Hepatocyte (in vitro differentiated cells): ENCODE measurements around the gene AIFM3.

Experiments used
- EZH2 ChIP-seq: fragments of 200-600 bp; sonication (generic); IDR thresholded peaks from 2 replicates; pipeline ENCODE4 v1.6.1; 2016; ENCODE audit warnings: antibody characterized with exemption, mild to moderate bottlenecking, borderline replicate concordance
- EZH2phosphoT487 ChIP-seq: fragments of 200-600 bp; sonication (generic); IDR thresholded peaks from one replicate; pipeline ENCODE4 v1.6.1; 2018; ENCODE audit warnings: antibody characterized with exemption, mild to moderate bottlenecking, low read depth, moderate library complexity; ENCODE audit not compliant: unreplicated experiment, severe bottlenecking
- TF ChIP-seq, protein P1 (sequence below): fragments of 200-600 bp; sonication (generic); IDR thresholded peaks from 2 replicates; pipeline ENCODE4 v1.5.1; 2016; ENCODE audit warnings: antibody characterized with exemption, mild to moderate bottlenecking; ENCODE audit not compliant: poor library complexity

DNA sequence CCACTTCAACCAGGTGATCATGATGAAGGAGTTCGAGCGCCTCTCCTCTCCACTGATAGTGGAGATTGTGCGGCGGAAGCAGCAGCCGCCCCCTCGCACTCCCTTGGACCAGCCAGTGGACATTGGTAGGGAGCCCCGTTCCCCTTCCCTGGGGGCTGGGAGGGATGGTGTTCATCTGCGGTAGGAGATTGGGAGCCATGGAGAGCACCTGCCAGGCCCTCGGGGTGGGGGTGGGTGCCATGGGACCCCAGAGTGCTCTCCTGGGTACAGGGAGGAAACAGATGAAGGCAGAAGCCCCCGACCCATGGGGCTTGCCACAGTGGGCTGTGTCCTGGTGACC is 27.8 kb downstream of the AIFM3 start:
- TF ChIP-seq, protein P1, sequence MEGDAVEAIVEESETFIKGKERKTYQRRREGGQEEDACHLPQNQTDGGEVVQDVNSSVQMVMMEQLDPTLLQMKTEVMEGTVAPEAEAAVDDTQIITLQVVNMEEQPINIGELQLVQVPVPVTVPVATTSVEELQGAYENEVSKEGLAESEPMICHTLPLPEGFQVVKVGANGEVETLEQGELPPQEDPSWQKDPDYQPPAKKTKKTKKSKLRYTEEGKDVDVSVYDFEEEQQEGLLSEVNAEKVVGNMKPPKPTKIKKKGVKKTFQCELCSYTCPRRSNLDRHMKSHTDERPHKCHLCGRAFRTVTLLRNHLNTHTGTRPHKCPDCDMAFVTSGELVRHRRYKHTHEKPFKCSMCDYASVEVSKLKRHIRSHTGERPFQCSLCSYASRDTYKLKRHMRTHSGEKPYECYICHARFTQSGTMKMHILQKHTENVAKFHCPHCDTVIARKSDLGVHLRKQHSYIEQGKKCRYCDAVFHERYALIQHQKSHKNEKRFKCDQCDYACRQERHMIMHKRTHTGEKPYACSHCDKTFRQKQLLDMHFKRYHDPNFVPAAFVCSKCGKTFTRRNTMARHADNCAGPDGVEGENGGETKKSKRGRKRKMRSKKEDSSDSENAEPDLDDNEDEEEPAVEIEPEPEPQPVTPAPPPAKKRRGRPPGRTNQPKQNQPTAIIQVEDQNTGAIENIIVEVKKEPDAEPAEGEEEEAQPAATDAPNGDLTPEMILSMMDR, result no peak
- TF ChIP-seq EZH2phosphoT487, result no peak
- TF ChIP-seq EZH2, result no peak
